Urinary bladder (tissue), 4 donors: ENCODE results near the gene EPS8. TPM values are rescaled to one million over a fixed set of nuclear protein-coding genes. Genes with fewer than 3 reads are reported as not detected.

ENCODE experiments used
- DNase-seq: peaks from one replicate; pipeline ENCODE4 v3.0.0-alpha.2; 2015; ENCODE audit errors: extremely low spot score
- H3K27ac ChIP-seq: one replicate; pipeline ENCODE4 v1.5.1; 2013; ENCODE audit warnings: low read depth, mild to moderate bottlenecking, moderate library complexity
- H3K36me3 ChIP-seq: one replicate; pipeline ENCODE4 v1.6.1; 2013; ENCODE audit warnings: mild to moderate bottlenecking, moderate library complexity; ENCODE audit not compliant: insufficient read depth
- H3K4me1 ChIP-seq: one replicate; pipeline ENCODE4 v1.6.1; 2013; ENCODE audit warnings: mild to moderate bottlenecking, moderate library complexity; ENCODE audit not compliant: insufficient read depth
- H3K4me3 ChIP-seq: one replicate; pipeline ENCODE4 v1.5.1; 2013; ENCODE audit warnings: low read depth, low read length
- WGBS: extraction: QIAGEN DNeasy Blood & Tissue Kit; methylation state at CpG from one replicate; pipeline ENCODE4 v1.1.7; 2013; 5-methylcytosine and 5-hydroxymethylcytosine counted together
- polyA plus RNA-seq: library from polyadenylated mRNA; stranded (reverse); fragments of 200-250 nt; gene quantifications from one replicate; pipeline ENCODE4 v1.2.3, GENCODE V29; 2013
- total RNA-seq: library from RNA; depleted of rRNA; stranded (reverse); fragments of >200 nt; gene quantifications from one replicate; pipeline ENCODE4 v1.2.3, GENCODE V29; 2014
- donor health status: healthy with polysubstance abuse.
- donor health status: healthy.

EPS8 gene
- total and polyA plus RNA-seq, 2 donors, result 68.9 to 133 TPM

DNA sequence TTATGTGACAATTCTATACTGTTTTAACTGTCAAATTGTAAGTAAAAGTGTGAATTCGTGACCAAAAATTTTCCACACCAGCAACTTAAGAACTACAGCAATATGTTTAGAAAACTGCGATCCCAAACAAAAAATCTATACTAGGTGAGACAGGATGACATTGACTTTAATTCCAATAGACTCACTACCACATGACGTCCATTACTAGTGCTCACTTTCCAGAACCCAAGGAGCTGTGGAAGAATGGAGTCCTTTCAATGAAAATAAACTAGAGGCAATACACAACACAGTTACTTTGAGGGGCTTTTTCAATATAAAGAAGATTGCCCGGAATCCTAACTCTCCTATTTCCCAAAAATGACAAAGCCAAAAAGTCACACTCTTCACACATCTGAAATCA, 1.4 kb downstream of the EPS8 start:
- H3K4me3 ChIP-seq, result peak overlapping the region; percentile 78
- no peaks in the 10 kb centered on the region for H3K4me1 ChIP-seq
- H3K36me3 ChIP-seq, result no peaks in the 10 kb centered on the region
- no peak for DNase-seq
- H3K27ac ChIP-seq, result no peak overlapping the region
- 49% methylated on average over 4 of the region's 4 CpGs for WGBS

DNA sequence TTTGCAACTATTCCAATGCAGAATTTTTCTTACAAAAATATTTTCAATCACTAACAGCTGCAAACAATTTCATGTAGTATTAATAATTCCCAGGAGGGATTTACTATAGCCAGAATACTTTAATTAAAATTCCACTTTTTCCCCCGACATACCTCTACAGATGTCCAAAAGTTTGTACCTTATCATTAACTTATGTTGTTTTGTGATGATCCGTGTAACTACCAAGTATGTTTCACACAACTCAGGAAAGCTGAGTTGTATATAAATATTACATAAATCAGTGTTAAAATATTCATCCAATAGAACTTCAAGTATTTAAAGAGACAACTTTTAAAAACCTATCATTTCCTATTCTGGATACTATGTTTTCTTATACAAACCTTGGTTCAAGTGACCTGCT, 2.4 kb downstream of the EPS8 start:
- Histone ChIP-seq H3K4me1 (no peaks in the 10 kb centered on the region), H3K36me3 (no peaks in the 10 kb centered on the region), H3K27ac (no peak overlapping the region), H3K4me3 (no peak overlapping the region)
- 42% methylated on average over 2 of the region's 2 CpGs for WGBS
- no peak for DNase-seq

DNA sequence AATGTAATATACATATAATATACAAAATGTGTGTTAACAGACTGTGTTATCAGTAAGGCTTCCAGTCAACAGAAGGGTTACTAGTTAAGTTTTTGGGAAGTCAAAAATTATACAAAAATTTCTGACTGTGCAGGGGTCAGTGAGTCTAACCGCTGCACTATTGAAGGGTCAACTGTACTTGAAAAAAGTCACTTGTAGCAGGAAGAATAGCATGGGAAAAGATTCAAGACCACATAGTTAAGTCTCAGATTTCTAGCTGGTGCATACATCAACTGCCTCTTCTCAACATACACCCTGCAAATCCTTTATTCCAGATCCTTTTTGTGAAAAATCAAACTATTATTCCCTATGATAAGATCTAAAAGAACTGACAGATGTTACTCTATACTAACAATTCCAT, 5.9 kb downstream of the EPS8 start:
- no peak overlapping the region for H3K27ac ChIP-seq
- WGBS, result 90% methylated on average over 1 of the region's 1 CpG
- DNase-seq, result no peak
- H3K36me3 ChIP-seq, result no peaks in the 10 kb centered on the region
- no peaks in the 10 kb centered on the region for H3K4me1 ChIP-seq
- no peak overlapping the region for H3K4me3 ChIP-seq

DNA sequence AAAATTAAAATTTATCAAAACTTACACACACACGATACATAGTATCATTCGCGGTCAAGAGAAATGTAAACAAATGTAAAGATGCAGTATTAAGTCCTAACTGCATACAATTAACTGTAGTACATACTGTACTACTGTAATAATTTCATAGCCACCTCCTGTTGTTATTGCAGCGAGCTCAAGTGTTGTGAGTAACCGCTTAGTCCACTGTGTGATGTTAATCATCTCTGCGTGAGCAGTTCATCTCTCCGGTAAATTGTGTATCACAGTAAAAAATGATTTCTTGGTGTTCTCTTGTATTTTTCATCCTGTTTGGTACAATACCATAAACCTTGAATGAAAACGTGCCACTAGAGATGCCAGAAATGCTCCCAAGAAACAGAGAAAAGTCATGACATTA, 6.5 kb downstream of the EPS8 start:
- Histone ChIP-seq H3K4me3 (no peak overlapping the region), H3K27ac (no peak overlapping the region), H3K4me1 (no peaks in the 10 kb centered on the region), H3K36me3 (no peaks in the 10 kb centered on the region)
- DNase-seq, result no peak
- WGBS, result 91% methylated on average over 8 of the region's 8 CpGs

DNA sequence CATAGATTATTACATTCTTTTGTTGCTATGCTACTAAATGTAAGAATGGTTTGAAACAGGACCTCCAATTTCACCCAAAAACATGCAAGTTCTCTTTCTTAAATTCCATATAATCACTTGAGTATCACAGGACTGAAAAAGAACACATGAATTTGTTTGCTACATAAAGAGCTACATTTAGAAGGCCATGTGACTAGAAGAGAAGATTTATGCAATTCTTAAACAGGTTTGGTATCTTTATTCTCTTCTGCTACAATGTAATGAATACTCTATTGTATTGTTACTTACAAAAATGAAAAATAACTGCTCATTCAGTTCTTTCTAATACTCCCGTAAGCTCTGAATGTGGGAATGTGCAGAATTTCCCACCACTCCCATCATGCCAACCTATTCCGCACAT, 9.3 kb downstream of the EPS8 start:
- Histone ChIP-seq H3K4me3 (no peak overlapping the region), H3K27ac (no peak overlapping the region)
- no peak for DNase-seq

DNA sequence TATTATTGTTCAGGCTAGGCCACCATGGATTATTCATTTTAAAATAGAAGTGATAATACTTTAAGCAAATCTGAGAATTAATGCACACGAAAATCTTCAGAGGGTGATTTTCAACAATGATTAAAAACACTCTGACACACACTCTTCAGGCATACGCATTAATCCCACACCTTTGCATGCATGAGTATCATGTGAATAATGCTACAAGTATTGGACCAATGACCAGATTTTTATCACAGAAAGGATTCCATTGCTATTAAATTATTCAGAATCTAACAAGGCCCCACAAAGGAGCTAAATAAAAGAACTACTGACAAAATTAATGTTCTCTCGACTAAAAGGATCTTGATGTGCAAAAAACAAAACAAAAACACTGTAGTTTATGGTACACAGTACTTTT, 11.1 kb downstream of the EPS8 start:
- Histone ChIP-seq H3K4me1 (peaks cover 3% of the 10 kb centered on the region), H3K4me3 (no peak overlapping the region), H3K27ac (no peak overlapping the region), H3K36me3 (no peaks in the 10 kb centered on the region)
- WGBS, result 74% methylated on average over 3 of the region's 3 CpGs
- DNase-seq, result no peak

More for the DNA sequence above, 9.3 kb downstream of the EPS8 start:
- Histone ChIP-seq H3K4me1 (peaks cover under 1% of the 10 kb centered on the region), H3K36me3 (no peaks in the 10 kb centered on the region)
- WGBS, result 71% methylated on average over 2 of the region's 2 CpGs

DNA sequence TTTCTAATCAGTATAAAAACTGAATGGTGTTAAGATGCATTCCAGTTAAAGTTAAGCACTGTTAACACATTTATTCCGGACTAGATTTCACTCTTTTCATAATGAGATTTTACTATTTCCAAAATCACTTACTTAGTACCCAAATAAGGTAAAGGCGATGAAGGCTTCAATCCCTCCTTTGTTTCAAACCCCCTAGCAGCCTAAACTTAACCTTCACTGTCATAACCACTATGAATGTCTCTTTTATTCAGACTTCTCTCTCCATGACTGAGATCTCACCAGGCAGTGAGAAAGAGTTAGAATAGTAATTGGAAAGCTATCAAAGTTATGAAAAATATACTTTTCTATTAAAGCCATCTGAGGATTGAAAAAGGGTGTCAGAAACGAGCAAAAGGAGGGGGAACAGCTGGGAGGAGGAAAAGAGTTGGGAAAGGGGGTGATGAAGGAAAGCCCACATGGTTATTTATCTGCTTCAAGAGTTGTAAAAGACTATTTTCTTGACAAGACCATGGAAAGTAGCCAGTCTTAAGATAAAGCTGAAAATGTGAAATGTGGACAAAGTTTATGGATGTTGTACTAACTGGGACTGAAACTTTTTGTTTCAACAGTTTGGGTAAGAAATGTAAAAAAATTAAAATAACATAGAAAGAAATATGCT, 11.7 kb downstream of the EPS8 start:
- no peak overlapping the region for H3K4me3 ChIP-seq
- 73% methylated on average over 3 of the region's 3 CpGs for WGBS
- H3K36me3 ChIP-seq, result no peaks in the 10 kb centered on the region
- no peak for DNase-seq
- peaks cover 3% of the 10 kb centered on the region for H3K4me1 ChIP-seq
- H3K27ac ChIP-seq, result no peak overlapping the region

DNA sequence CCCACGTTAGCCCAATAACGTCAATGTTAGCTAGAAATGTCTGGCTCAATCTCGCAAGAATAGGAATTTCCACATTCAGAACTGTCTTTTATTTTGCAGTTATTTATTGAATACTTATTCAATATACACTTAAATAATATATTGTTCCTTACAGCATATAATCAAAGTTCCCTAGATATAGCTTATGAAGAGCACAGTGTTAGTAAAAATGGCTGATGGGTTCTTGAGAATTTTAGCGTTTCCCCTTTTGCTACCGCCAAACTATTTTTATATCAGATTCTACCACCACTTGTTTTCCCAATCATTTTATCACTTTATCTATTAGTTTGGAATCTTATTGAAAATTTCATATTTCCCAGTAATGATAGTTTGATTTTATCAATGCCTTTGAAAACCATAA, 12.7 kb downstream of the EPS8 start:
- Histone ChIP-seq H3K36me3 (no peaks in the 10 kb centered on the region), H3K4me3 (no peak overlapping the region), H3K4me1 (peaks cover 3% of the 10 kb centered on the region), H3K27ac (no peak overlapping the region)
- WGBS, result 98% methylated on average over 5 of the region's 5 CpGs
- DNase-seq, result no peak

DNA sequence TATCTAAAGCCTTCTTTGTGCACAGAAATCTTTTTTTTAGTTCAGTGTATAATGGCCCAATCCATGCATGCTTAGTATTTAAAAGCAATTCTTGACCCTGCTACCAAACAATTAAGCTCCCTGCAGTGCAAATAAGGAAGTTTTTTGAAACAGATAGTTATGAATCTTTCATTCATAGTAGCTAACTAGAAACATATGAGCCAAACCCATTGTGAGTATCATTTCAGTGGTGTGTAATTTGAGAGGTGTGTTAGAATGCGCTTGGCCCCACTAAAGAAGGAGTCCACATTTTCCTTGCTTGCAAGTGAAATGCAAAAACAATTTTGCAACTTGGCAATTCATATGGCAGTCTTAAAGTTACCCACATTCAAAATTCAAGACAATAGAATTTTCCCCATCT, 14.4 kb downstream of the EPS8 start:
- Histone ChIP-seq H3K27ac (no peak overlapping the region), H3K4me1 (peaks cover 3% of the 10 kb centered on the region), H3K36me3 (no peaks in the 10 kb centered on the region), H3K4me3 (no peak overlapping the region)
- no peak for DNase-seq
- WGBS, result 89% methylated on average over 1 of the region's 1 CpG

DNA sequence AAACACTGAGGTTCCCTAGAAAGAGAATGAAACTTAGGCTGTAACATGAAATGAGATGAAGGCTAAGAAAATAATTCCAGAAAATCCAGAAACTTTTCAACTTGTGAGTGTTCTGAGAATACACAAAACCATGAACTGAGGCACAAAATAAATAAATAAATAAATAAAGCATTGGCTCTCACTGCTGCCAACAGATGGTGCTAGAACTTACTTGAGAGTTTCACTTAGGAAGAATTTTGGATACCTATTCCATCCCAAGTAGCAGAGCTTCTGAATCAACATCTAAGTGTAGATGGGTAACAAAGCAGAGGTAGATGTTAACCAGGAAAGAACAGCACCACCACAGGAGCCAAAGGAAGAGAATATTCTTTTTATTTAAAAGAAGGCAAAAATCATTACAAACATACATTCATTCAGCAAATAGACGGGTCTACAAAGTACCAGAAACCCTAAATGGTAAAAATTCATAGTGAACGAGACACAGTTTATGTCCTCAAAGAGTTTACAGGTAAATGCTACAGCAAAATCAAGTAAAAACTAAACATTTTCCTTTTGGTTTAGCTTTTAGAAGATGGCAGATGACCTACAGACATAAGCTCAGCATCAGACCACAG, 16.7 kb downstream of the EPS8 start:
- Histone ChIP-seq H3K4me3 (no peak overlapping the region), H3K27ac (no peak overlapping the region), H3K4me1 (peaks cover 3% of the 10 kb centered on the region), H3K36me3 (no peaks in the 10 kb centered on the region)
- WGBS, result 98% methylated on average over 2 of the region's 2 CpGs
- DNase-seq, result no peak

DNA sequence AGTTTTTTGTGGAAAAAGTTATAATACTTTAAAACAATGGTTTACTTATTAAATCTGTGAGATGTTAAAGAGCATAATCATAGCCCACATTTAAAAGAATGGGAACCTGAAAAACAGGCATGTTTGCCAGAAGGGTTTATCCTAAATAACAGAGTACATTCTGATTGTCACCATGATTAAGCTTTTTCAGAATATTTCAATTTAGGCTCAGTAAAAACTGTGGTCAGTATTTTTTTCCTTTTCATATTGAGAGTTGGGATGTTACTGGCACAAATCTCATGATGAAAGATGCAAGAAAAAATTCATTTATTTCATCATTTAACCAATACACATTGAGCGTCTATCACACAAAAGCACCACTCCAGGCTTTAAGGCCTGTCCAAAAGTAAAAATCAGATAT, 18.6 kb downstream of the EPS8 start:
- no peak for DNase-seq
- 86% methylated on average over 1 of the region's 1 CpG for WGBS
- Histone ChIP-seq H3K27ac (no peak overlapping the region), H3K4me1 (peaks cover 3% of the 10 kb centered on the region), H3K4me3 (no peak overlapping the region), H3K36me3 (no peaks in the 10 kb centered on the region)

DNA sequence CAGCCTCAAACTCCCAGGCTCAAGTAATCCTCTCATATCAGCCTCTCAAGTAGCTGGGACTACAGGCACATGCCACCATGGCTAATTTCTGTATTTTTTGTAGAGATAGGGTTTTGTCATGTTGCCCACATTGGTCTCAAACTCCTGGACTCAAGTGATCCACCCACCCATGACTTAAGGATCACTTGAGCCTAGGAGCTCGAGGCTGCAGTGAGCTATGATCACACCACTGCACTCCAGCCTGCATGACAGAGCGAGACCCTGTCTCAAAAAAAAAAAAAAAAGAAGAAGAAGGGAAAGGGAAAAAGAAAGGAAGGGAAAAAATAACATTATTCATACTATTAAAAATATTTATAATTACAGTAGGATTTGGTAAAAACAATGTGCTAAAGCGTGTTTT, 19.2 kb downstream of the EPS8 start:
- no peak for DNase-seq
- peaks cover 3% of the 10 kb centered on the region for H3K4me1 ChIP-seq
- no peak overlapping the region for H3K27ac ChIP-seq
- H3K4me3 ChIP-seq, result no peak overlapping the region
- 81% methylated on average over 3 of the region's 3 CpGs for WGBS
- no peaks in the 10 kb centered on the region for H3K36me3 ChIP-seq

DNA sequence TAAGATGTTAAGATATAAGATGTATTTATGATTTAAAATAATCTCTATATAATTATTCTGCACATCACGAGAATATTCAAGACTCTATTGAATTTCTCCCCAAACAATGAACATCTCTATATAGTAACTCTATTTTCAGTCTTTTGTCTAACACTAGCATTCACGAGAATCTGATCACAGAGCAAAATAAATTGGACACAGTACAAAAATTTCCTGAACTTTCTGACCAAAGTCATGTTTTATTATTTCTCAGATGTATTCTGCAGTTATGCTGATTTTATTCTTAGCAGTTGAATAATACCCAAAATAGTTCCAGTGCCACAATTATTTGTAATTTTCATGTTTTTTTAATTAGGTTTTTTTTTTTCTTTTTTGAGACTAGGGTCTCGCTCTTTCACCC, 19.6 kb downstream of the EPS8 start:
- no peak overlapping the region for H3K4me3 ChIP-seq
- 71% methylated on average over 3 of the region's 3 CpGs for WGBS
- no peak overlapping the region for H3K27ac ChIP-seq

DNA sequence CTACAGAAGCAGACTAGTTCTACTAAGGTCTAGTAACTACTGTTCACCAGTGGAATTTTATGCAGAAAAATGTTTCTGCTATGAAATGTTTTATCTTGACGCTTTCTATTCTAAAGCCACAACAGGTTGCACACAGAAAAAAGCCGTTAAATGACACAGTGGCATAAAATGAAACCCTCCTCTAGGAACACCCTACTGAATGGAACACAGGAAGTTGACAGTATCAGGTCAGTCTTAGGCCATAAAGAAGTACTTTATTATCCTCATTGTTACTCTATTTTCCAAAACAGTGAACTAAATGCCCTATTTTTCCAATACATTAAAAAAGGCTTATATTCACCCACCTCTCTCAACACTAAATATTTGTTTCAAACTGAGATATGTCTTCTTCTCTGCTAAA, 21.9 kb downstream of the EPS8 start:
- Histone ChIP-seq H3K36me3 (no peaks in the 10 kb centered on the region), H3K4me3 (no peak overlapping the region), H3K27ac (no peak overlapping the region), H3K4me1 (no peaks in the 10 kb centered on the region)
- DNase-seq, result no peak
- 87% methylated on average over 2 of the region's 2 CpGs for whole genome bisulfite sequencing

More for the DNA sequence above, 19.6 kb downstream of the EPS8 start:
- DNase-seq, result no peak
- H3K4me1 ChIP-seq, result peaks cover 1% of the 10 kb centered on the region
- H3K36me3 ChIP-seq, result no peaks in the 10 kb centered on the region
